Muscle of leg (tissue), 16 donors: ENCODE measurements around the gene RFPL4A. TPM values are rescaled to one million over a fixed set of nuclear protein-coding genes. Genes with fewer than 3 reads are reported as not detected.
"Not testable (repeated sequence)": the region's sequence is repeated elsewhere in the genome, so short reads cannot be mapped to it uniquely, and the experiment has no call there.

Source experiments
- DNase-seq: peaks from one replicate; pipeline ENCODE4 v3.0.0; 2013
- H3K27ac ChIP-seq: one replicate; pipeline ENCODE4 v1.5.1; 2013; ENCODE audit warnings: mild to moderate bottlenecking, low read length, control low read depth
- H3K27me3 ChIP-seq: one replicate; pipeline ENCODE4 v1.6.1; 2013; ENCODE audit warnings: low read length; ENCODE audit not compliant: control insufficient read depth, insufficient read depth
- H3K36me3 ChIP-seq: one replicate; pipeline ENCODE4 v1.6.1; 2013; ENCODE audit warnings: low read length; ENCODE audit not compliant: control insufficient read depth, insufficient read depth
- H3K4me1 ChIP-seq: one replicate; pipeline ENCODE4 v1.6.1; 2013; ENCODE audit warnings: low read length; ENCODE audit not compliant: control insufficient read depth, insufficient read depth
- H3K4me3 ChIP-seq: one replicate; pipeline ENCODE4 v1.5.1; 2013; ENCODE audit warnings: low read length, control low read depth
- H3K9me3 ChIP-seq: replicated peaks from 2 replicates; pipeline ENCODE4 v1.6.1; 2013; ENCODE audit warnings: low read depth, low read length; ENCODE audit not compliant: control insufficient read depth
- WGBS: methylation state at CpG from one replicate; pipeline ENCODE4 v1.1.5; 2013; ENCODE audit warnings: missing lambda C conversion rate; ENCODE audit not compliant: insufficient coverage; 5-methylcytosine and 5-hydroxymethylcytosine counted together
- long read RNA-seq, 11 donors: transcript quantifications; one replicate each; lab custom pipeline, GENCODE V29; 2026
- polyA plus RNA-seq, 8 donors: library from polyadenylated mRNA; unstranded; fragments of 120-200 nt; gene quantifications; one replicate each; pipeline versions ENCODE4 v1.2.1 to v1.2.3, GENCODE V29; 2013; ENCODE audit warnings: inconsistent platforms in 1 of 8, low replicate concordance in 1 of 8; ENCODE audit not compliant: insufficient read length in 8 of 8, insufficient read depth in 1 of 8
- total RNA-seq: library from RNA; stranded (reverse); fragments of 120-200 nt; gene quantifications from one replicate; pipeline ENCODE4 v1.2.4, GENCODE V29; 2013

The RFPL4A gene
- 0.62 TPM for total RNA-seq
- polyA plus RNA-seq = under 1 TPM in 5 of 8 donors, not detected in 3; 0.23 to 0.86 (median 0.51) TPM
- long read RNA-seq, donor 1 = 0 reads
- long read RNA-seq, donor 2 = 0 reads
- long read RNA-seq, donor 3 = 0 reads
- long read RNA-seq, donor 4 = 0 reads
- long read RNA-seq, donor 5 = 0 reads
- long read RNA-seq, donor 6, partial matches to known transcripts = 0 of 1 reads
- long read RNA-seq, donor 6, other reads (novel, unspliced or antisense) = 0 of 1 reads
- long read RNA-seq, donor 7 = 0 reads
- long read RNA-seq, donor 8 = 0 reads
- long read RNA-seq, donor 9 = 0 reads
- long read RNA-seq, donor 10 = 0 reads
- long read RNA-seq, donor 11 = 0 reads

- WGBS = 100% methylated on average over 1 of the region's 3 CpGs
- not testable (repeated sequence) for H3K27ac ChIP-seq, DNase-seq, H3K4me3 ChIP-seq, H3K36me3 ChIP-seq, H3K9me3 ChIP-seq, H3K27me3 ChIP-seq, H3K4me1 ChIP-seq
These were observed at the start of gene RFPL4A for GRCh38 chr19:55758797-55759196. Gene RFPL4A, plus strand, starts transcription at chr19:55759097. Its CDS starts 2,704 bp downstream, at chr19:55761801.

GRCh38 chr19:55711719-55712118 lies 47.2 kb upstream of the RFPL4A start:
- Histone ChIP-seq H3K9me3 (no peaks in the 10 kb centered on the region), H3K4me3 (no peak overlapping the region), H3K27ac (no peak overlapping the region), H3K27me3 (no peaks in the 10 kb centered on the region), H3K36me3 (no peaks in the 10 kb centered on the region), H3K4me1 (no peaks in the 10 kb centered on the region)
- no peak for DNase-seq
- 72% methylated on average over 16 of the region's 18 CpGs for WGBS

GRCh38 chr19:55712804-55713631 lies 45.9 kb upstream of the RFPL4A start:
- no peak overlapping the region for H3K4me3 ChIP-seq
- H3K27me3 ChIP-seq = no peaks in the 10 kb centered on the region
- no peaks in the 10 kb centered on the region for H3K4me1 ChIP-seq
- H3K27ac ChIP-seq = no peak overlapping the region
- DNase-seq = no peak
- H3K36me3 ChIP-seq = no peaks in the 10 kb centered on the region
- no peaks in the 10 kb centered on the region for H3K9me3 ChIP-seq
- no CpG with 5 or more reads among the region's 3 CpGs for WGBS

GRCh38 chr19:55716531-55716930 lies 42.4 kb upstream of the RFPL4A start:
- H3K27me3 ChIP-seq = no peaks in the 10 kb centered on the region
- H3K4me3 ChIP-seq = no peak overlapping the region
- 87% methylated on average over 15 of the region's 15 CpGs for WGBS

GRCh38 chr19:55717251-55717650 lies 41.6 kb upstream of the RFPL4A start:
- Histone ChIP-seq H3K27me3 (no peaks in the 10 kb centered on the region), H3K27ac (no peak overlapping the region), H3K36me3 (no peaks in the 10 kb centered on the region), H3K4me3 (no peak overlapping the region), H3K9me3 (peaks cover 4% of the 10 kb centered on the region), H3K4me1 (no peaks in the 10 kb centered on the region)
- no peak for DNase-seq
- 71% methylated on average over 6 of the region's 11 CpGs for WGBS

More at GRCh38 chr19:55716531-55716930, 42.4 kb upstream of the RFPL4A start:
- no peaks in the 10 kb centered on the region for H3K36me3 ChIP-seq
- DNase-seq = no peak
- no peak overlapping the region for H3K27ac ChIP-seq
- peaks cover 4% of the 10 kb centered on the region for H3K9me3 ChIP-seq
- H3K4me1 ChIP-seq = no peaks in the 10 kb centered on the region

- not testable (repeated sequence) for H3K27me3 ChIP-seq, H3K36me3 ChIP-seq, DNase-seq, H3K4me1 ChIP-seq, H3K27ac ChIP-seq, H3K9me3 ChIP-seq, H3K4me3 ChIP-seq
- 20% methylated on average over 2 of the region's 13 CpGs for WGBS
These were observed 40.8 kb upstream of the RFPL4A start for GRCh38 chr19:55717879-55718711.

GRCh38 chr19:55720214-55720746 lies 38.6 kb upstream of the RFPL4A start:
- no peaks in the 10 kb centered on the region for H3K4me1 ChIP-seq
- H3K4me3 ChIP-seq = no peak overlapping the region
- 29% methylated on average over 2 of the region's 5 CpGs for WGBS
- H3K27me3 ChIP-seq = no peaks in the 10 kb centered on the region
- no peak for DNase-seq
- no peaks in the 10 kb centered on the region for H3K36me3 ChIP-seq
- peaks cover 4% of the 10 kb centered on the region for H3K9me3 ChIP-seq
- H3K27ac ChIP-seq = no peak overlapping the region

- Histone ChIP-seq H3K9me3 (peaks cover 4% of the 10 kb centered on the region), H3K27ac (no peak overlapping the region), H3K4me1 (no peaks in the 10 kb centered on the region), H3K36me3 (no peaks in the 10 kb centered on the region), H3K27me3 (no peaks in the 10 kb centered on the region), H3K4me3 (no peak overlapping the region)
- no CpG with 5 or more reads among the region's 3 CpGs for WGBS
- DNase-seq = no peak
These were observed 38.1 kb upstream of the RFPL4A start for GRCh38 chr19:55720801-55721200.

GRCh38 chr19:55723491-55723890 lies 35.4 kb upstream of the RFPL4A start:
- Histone ChIP-seq H3K9me3 (peaks cover 4% of the 10 kb centered on the region), H3K27ac (no peak overlapping the region), H3K27me3 (no peaks in the 10 kb centered on the region), H3K36me3 (no peaks in the 10 kb centered on the region), H3K4me3 (no peak overlapping the region), H3K4me1 (no peaks in the 10 kb centered on the region)
- 67% methylated on average over 1 of the region's 8 CpGs for WGBS
- DNase-seq = no peak
